Stimulated activated CD8-positive, alpha-beta memory T cell treated with anti-CD3 and anti-CD28 coated beads, Interleukin-4, amount 100 ng/mL, for 24 hours (primary cell): Measurements from ENCODE around the gene ZNF497.

Experiments used
- DNase-seq: peaks from one replicate; pipeline ENCODE4 v3.0.0-alpha.2; 2020; ENCODE audit warnings: low read depth

The ZNF497 gene

GRCh38 chr19:58367698-58368454 is 5.3 kb upstream of the ZNF497 start:
- DNase-seq, result no peak

GRCh38 chr19:58366585-58367430 is 4.3 kb upstream of the ZNF497 start:
- DNase-seq, result no peak

- DNase-seq, result no peak
Observed at GRCh38 chr19:58364146-58364545, 1.6 kb upstream of the ZNF497 start.

- no peak for DNase-seq
Observed at GRCh38 chr19:58361900-58362271, 665 bp downstream of the ZNF497 start.

GRCh38 chr19:58357481-58358145 is 4.9 kb downstream of the ZNF497 start:
- DNase-seq, result no peak

GRCh38 chr19:58356766-58357480 is 5.6 kb downstream of the ZNF497 start:
- DNase-seq, result no peak

- no peak for DNase-seq
Observed at GRCh38 chr19:58355908-58356765, 6.4 kb downstream of the ZNF497 start.

GRCh38 chr19:58355215-58355796 is 7.2 kb downstream of the ZNF497 start:
- DNase-seq, result no peak

GRCh38 chr19:58354478-58355030 is 8.0 kb downstream of the ZNF497 start:
- no peak for DNase-seq

GRCh38 chr19:58353717-58354477 is 8.7 kb downstream of the ZNF497 start:
- DNase-seq, result no peak

- DNase-seq, result no peak
Observed at GRCh38 chr19:58352760-58353671, 9.5 kb downstream of the ZNF497 start, which contains the start of gene A1BG. A1BG (minus strand) TSS chr19:58353492; CDS start chr19:58353437, 55 bp downstream.

- DNase-seq, result no peak
Observed at GRCh38 chr19:58351990-58352755, 10.4 kb downstream of the ZNF497 start.

GRCh38 chr19:58351558-58351878 is 11.0 kb downstream of the ZNF497 start:
- DNase-seq, result no peak

GRCh38 chr19:58350871-58351557 is 11.5 kb downstream of the ZNF497 start:
- no peak for DNase-seq

- DNase-seq, result no peak
Observed at GRCh38 chr19:58350001-58350861, 12.3 kb downstream of the ZNF497 start.

- no peak for DNase-seq
Observed at GRCh38 chr19:58349590-58349989, 13.0 kb downstream of the ZNF497 start.
